Motor neuron (in vitro differentiated cells): ENCODE results near the gene USP17L15. TPM values are rescaled to one million over a fixed set of nuclear protein-coding genes. Genes with fewer than 3 reads are reported as not detected.
"Not testable (repeated sequence)": the region's sequence is repeated elsewhere in the genome, so short reads cannot be mapped to it uniquely, and the experiment has no call there.

Experiments
- ATAC-seq, 8 experiments: fragments of 200-7000 bp; cut with Tn5 transposase; replicated peaks in 6 of 8; 2 replicates each; pipeline ENCODE4 v1.8.0; 2021; ENCODE audit warnings: mild to moderate bottlenecking in 8 of 8, moderate library complexity in 8 of 8
- H3K27ac ChIP-seq, 2 donors: fragments of 250-450 bp; sonication (Bioruptor Pico); 2 replicates each; pipeline ENCODE4 v1.9.0; 2021; ENCODE audit warnings: antibody characterized with exemption in 2 of 2, mild to moderate bottlenecking in 2 of 2, moderate library complexity in 1 of 2
- H3K4me1 ChIP-seq, 2 donors: fragments of 250-450 bp; sonication (Bioruptor Pico); replicated peaks in 1 of 2; 2 replicates each; pipeline ENCODE4 v1.6.1; 2021; ENCODE audit warnings: antibody characterized with exemption in 2 of 2, mild to moderate bottlenecking in 2 of 2, moderate library complexity in 1 of 2
- H3K4me3 ChIP-seq, 5 donors: fragments of 250-450 bp; sonication (Bioruptor Pico); 2 replicates each; pipeline ENCODE4 v1.9.0; 2021; ENCODE audit warnings: antibody characterized with exemption in 5 of 5, mild to moderate bottlenecking in 5 of 5, moderate library complexity in 4 of 5
- WGBS, 10 experiments: fragments of 450-650 bp; shearing (Covaris generic); methylation state at CpG; one replicate each; pipeline ENCODE4 v1.0.0; 2022; 5-methylcytosine and 5-hydroxymethylcytosine counted together
- in situ Hi-C, 9 experiments: fragments of 400-800 bp; cut with MboI; loops; one replicate each; pipeline ENCODE4 v1.15.0; 2021; ENCODE audit warnings: low sequenced_read_pairs in 9 of 9, low pct_unique_long_range_greater_than_20kb in 2 of 9; ENCODE audit not compliant: unreplicated experiment in 9 of 9
- total RNA-seq, 8 experiments: library from RNA; unstranded; fragments of 300-600 nt; gene quantifications; 2 replicates each; pipeline versions ENCODE4 v1.2.3 to v1.2.4, GENCODE V29; 2022

USP17L15 gene, protein sequence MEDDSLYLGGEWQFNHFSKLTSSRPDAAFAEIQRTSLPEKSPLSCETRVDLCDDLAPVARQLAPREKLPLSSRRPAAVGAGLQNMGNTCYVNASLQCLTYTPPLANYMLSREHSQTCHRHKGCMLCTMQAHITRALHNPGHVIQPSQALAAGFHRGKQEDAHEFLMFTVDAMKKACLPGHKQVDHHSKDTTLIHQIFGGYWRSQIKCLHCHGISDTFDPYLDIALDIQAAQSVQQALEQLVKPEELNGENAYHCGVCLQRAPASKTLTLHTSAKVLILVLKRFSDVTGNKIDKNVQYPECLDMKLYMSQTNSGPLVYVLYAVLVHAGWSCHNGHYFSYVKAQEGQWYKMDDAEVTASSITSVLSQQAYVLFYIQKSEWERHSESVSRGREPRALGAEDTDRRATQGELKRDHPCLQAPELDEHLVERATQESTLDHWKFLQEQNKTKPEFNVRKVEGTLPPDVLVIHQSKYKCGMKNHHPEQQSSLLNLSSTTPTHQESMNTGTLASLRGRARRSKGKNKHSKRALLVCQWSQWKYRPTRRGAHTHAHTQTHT
- total RNA-seq, result under 1 TPM in 1 of 8 experiments, not detected in 7; 0.13 TPM

DNA sequence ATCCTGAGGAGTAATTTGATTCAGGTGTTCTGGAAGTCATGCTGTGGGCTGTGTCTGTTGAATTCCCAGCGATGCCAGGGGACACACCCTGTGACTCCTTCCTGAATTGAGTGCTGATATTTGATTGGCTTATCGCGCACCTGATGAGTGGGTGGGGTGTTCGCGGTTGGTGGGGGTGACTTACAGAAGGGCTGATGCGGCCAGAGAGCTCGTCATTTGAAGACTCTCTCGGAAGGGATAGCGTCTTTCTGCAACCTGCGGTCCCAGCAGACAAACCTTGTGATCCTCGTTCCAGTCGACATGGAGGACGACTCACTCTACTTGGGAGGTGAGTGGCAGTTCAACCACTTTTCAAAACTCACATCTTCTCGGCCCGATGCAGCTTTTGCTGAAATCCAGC, at the start of gene USP17L15:
USP17L15 (plus strand) TSS at position 301 of the 400 bp plus-strand sequence; CDS start at position 301, 0 bp downstream.
- in situ Hi-C loops, result not testable (repeated sequence)
- WGBS, 10 experiments, result no CpG with 5 or more reads among the region's 15 CpGs

DNA sequence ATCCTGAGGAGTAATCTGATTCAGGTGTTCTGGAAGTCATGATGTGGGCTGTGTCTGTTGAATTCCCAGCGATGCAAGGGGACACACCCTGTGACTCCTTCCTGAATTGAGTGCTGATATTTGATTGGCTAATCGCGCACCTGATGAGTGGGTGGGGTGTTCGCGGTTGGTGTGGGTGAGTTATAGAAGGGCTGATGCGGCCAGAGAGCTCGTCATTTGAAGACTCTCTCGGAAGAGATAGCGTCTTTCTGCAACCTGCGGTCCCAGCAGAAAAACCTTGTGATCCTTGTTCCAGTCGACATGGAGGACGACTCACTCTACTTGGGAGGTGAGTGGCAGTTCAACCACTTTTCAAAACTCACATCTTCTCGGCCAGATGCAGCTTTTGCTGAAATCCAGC, 23.8 kb upstream of the USP17L15 start, which contains the start of gene USP17L10:
USP17L10 (plus strand) TSS at position 301 of the 400 bp plus-strand sequence; CDS start at position 301, 0 bp downstream.
- H3K4me3 ChIP-seq, ATAC-seq, H3K4me1 ChIP-seq, H3K27ac ChIP-seq, in situ Hi-C loops: not testable (repeated sequence)
- WGBS, 10 experiments, result no CpG with 5 or more reads among the region's 13 CpGs

More for the DNA sequence above, at the start of gene USP17L15:
- H3K4me1 ChIP-seq, H3K27ac ChIP-seq, ATAC-seq, H3K4me3 ChIP-seq: not testable (repeated sequence)

DNA sequence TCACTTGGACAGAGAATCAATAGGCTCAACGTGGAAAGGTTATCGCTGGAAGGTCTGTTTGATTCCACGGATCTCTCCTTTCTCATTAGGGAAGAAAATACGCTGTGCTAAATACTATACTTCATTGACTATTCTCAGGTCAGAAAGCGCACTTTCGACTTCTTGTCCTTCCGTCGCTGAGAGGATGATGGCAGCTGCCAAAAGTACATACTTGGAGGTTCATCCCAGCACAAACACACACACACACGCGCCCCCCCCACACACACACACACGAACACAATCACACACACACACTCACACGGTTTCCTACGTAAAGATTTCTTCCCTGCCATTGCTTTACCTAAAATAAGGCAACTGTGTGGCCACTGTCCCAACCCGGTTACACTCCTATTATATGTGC, 19.5 kb upstream of the USP17L15 start:
- not testable (repeated sequence) for ATAC-seq

DNA sequence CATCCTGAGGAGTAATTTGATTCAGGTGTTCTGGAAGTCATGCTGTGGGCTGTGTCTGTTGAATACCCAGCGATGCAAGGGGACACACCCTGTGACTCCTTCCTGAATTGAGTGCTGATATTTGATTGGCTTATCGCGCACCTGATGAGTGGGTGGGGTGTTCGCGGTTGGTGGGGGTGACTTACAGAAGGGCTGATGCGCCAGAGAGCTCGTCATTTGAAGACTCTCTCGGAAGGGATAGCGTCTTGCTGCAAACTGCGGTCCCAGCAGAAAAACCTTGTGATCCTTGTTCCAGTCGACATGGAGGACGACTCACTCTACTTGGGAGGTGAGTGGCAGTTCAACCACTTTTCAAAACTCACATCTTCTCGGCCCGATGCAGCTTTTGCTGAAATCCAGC, 19.1 kb upstream of the USP17L15 start, which contains the start of gene USP17L11:
USP17L11 (plus strand) TSS at position 301 of the 400 bp plus-strand sequence; CDS start at position 301, 0 bp downstream.
- H3K27ac ChIP-seq, H3K4me3 ChIP-seq, ATAC-seq, H3K4me1 ChIP-seq, in situ Hi-C loops: not testable (repeated sequence)
- no CpG with 5 or more reads among the region's 14 CpGs for WGBS, 10 experiments

More for the DNA sequence above, 19.5 kb upstream of the USP17L15 start:
- H3K4me3 ChIP-seq, H3K4me1 ChIP-seq, in situ Hi-C loops, H3K27ac ChIP-seq: not testable (repeated sequence)
- no CpG with 5 or more reads among the region's 14 CpGs for WGBS, 10 experiments

DNA sequence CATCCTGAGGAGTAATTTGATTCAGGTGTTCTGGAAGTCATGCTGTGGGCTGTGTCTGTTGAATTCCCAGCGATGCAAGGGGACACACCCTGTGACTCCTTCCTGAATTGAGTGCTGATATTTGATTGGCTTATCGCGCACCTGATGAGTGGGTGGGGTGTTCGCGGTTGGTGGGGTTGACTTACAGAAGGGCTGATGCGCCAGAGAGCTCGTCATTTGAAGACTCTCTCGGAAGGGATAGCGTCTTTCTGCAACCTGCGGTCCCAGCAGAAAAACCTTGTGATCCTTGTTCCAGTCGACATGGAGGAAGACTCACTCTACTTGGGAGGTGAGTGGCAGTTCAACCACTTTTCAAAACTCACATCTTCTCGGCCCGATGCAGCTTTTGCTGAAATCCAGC, 14.3 kb upstream of the USP17L15 start, which contains the start of gene USP17L12:
USP17L12 (plus strand) TSS at position 301 of the 400 bp plus-strand sequence; CDS start at position 301, 0 bp downstream.
- ATAC-seq, H3K27ac ChIP-seq, H3K4me3 ChIP-seq, in situ Hi-C loops, H3K4me1 ChIP-seq: not testable (repeated sequence)
- WGBS, 10 experiments, result no CpG with 5 or more reads among the region's 13 CpGs

DNA sequence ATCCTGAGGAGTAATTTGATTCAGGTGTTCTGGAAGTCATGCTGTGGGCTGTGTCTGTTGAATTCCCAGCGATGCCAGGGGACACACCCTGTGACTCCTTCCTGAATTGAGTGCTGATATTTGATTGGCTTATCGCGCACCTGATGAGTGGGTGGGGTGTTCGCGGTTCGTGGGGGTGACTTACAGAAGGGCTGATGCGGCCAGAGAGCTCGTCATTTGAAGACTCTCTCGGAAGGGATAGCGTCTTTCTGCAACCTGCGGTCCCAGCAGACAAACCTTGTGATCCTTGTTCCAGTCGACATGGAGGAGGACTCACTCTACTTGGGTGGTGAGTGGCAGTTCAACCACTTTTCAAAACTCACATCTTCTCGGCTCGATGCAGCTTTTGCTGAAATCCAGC, 9.6 kb upstream of the USP17L15 start, which contains the start of gene USP17L13:
USP17L13 (plus strand) TSS at position 301 of the 400 bp plus-strand sequence; CDS start at position 301, 0 bp downstream.
- ATAC-seq, H3K27ac ChIP-seq, H3K4me3 ChIP-seq, H3K4me1 ChIP-seq, in situ Hi-C loops: not testable (repeated sequence)
- no CpG with 5 or more reads among the region's 14 CpGs for WGBS, 10 experiments

DNA sequence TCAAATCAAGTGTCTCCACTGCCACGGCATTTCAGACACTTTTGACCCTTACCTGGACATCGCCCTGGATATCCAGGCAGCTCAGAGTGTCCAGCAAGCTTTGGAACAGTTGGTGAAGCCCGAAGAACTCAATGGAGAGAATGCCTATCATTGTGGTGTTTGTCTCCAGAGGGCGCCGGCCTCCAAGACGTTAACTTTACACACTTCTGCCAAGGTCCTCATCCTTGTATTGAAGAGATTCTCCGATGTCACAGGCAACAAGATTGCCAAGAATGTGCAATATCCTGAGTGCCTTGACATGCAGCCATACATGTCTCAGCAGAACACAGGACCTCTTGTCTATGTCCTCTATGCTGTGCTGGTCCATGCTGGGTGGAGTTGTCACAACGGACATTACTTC, 3.9 kb upstream of the USP17L15 start:
- H3K27ac ChIP-seq, ATAC-seq, H3K4me3 ChIP-seq, H3K4me1 ChIP-seq, in situ Hi-C loops: not testable (repeated sequence)
- no CpG with 5 or more reads among the region's 8 CpGs for WGBS, 10 experiments

DNA sequence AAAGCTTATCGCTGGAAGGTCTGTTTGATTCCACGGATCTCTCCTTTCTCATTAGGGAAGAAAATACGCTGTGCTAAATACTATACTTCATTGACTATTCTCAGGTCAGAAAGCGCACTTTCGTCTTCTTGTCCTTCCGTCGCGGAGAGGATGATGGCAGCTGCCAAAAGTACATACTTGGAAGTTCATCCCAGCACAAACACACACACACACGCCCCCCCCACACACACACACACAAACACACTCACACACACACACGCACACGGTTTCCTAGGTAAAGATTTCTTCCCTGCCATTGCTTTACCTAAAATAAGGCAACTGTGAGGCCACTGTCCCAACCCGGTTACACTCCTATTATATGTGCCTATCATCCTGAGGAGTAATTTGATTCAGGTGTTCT, 4.3 kb downstream of the USP17L15 start:
- ATAC-seq, H3K27ac ChIP-seq, in situ Hi-C loops, H3K4me1 ChIP-seq, H3K4me3 ChIP-seq: not testable (repeated sequence)
- WGBS, 10 experiments, result no CpG with 5 or more reads among the region's 12 CpGs

DNA sequence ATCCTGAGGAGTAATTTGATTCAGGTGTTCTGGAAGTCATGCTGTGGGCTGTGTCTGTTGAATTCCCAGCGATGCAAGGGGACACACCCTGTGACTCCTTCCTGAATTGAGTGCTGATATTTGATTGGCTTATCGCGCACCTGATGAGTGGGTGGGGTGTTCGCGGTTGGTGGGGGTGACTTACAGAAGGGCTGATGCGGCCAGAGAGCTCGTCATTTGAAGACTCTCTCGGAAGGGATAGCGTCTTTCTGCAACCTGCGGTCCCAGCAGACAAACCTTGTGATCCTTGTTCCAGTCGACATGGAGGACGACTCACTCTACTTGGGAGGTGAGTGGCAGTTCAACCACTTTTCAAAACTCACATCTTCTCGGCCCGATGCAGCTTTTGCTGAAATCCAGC, 9.4 kb downstream of the USP17L15 start, which contains the start of gene USP17L17:
USP17L17 (plus strand) TSS at position 301 of the 400 bp plus-strand sequence; CDS start at position 301, 0 bp downstream.
- ATAC-seq, H3K4me1 ChIP-seq, in situ Hi-C loops, H3K27ac ChIP-seq, H3K4me3 ChIP-seq: not testable (repeated sequence)
- no CpG with 5 or more reads among the region's 14 CpGs for WGBS, 10 experiments

DNA sequence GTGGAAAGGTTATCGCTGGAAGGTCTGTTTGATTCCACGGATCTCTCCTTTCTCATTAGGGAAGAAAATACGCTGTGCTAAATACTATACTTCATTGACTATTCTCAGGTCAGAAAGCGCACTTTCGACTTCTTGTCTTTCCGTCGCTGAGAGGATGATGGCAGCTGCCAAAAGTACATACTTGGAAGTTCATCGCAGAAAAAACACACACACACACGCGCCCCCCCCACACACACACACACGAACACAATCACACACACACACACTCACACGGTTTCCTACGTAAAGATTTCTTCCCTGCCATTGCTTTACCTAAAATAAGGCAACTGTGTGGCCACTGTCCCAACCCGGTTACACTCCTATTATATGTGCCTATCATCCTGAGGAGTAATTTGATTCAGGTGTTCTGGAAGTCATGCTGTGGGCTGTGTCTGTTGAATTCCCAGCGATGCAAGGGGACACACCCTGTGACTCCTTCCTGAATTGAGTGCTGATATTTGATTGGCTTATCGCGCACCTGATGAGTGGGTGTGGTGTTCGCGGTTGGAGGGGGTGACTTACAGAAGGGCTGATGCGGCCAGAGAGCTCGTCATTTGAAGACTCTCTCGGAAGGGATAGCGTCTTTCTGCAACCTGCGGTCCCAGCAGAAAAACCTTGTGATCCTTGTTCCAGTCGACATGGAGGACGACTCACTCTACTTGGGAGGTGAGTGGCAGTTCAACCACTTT, 13.9 kb downstream of the USP17L15 start, which contains the start of gene USP17L18:
USP17L18 (plus strand) TSS at position 678 of the 728 bp plus-strand sequence; CDS start at position 678, 0 bp downstream.
- H3K4me1 ChIP-seq, ATAC-seq, in situ Hi-C loops, H3K27ac ChIP-seq, H3K4me3 ChIP-seq: not testable (repeated sequence)
- WGBS, 10 experiments, result no CpG with 5 or more reads among the region's 26 CpGs

DNA sequence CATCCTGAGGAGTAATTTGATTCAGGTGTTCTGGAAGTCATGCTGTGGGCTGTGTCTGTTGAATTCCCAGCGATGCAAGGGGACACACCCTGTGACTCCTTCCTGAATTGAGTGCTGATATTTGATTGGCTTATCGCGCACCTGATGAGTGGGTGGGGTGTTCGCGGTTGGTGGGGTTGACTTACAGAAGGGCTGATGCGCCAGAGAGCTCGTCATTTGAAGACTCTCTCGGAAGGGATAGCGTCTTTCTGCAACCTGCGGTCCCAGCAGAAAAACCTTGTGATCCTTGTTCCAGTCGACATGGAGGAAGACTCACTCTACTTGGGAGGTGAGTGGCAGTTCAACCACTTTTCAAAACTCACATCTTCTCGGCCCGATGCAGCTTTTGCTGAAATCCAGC, 18.9 kb downstream of the USP17L15 start, which contains the start of gene USP17L19:
USP17L19 (plus strand) TSS at position 301 of the 400 bp plus-strand sequence; CDS start at position 301, 0 bp downstream.
- WGBS, 10 experiments, result no CpG with 5 or more reads among the region's 13 CpGs
- in situ Hi-C loops, H3K4me1 ChIP-seq, H3K4me3 ChIP-seq, H3K27ac ChIP-seq, ATAC-seq: not testable (repeated sequence)

DNA sequence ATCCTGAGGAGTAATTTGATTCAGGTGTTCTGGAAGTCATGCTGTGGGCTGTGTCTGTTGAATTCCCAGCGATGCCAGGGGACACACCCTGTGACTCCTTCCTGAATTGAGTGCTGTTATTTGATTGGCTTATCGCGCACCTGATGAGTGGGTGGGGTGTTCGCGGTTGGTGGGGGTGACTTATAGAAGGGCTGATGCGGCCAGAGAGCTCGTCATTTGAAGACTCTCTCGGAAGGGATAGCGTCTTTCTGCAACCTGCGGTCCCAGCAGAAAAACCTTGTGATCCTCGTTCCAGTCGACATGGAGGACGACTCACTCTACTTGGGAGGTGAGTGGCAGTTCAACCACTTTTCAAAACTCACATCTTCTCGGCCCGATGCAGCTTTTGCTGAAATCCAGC, 23.6 kb downstream of the USP17L15 start, which contains the start of gene USP17L20:
USP17L20 (plus strand) TSS at position 301 of the 400 bp plus-strand sequence; CDS start at position 301, 0 bp downstream.
- in situ Hi-C loops, H3K4me1 ChIP-seq, H3K4me3 ChIP-seq, ATAC-seq, H3K27ac ChIP-seq: not testable (repeated sequence)
- WGBS, 10 experiments, result no CpG with 5 or more reads among the region's 15 CpGs
